Measurements from ENCODE around the gene ATP5F1C.
A peak's percentile ranks its signal among the peaks of the same experiment; 100 is the strongest.

Gene ATP5F1C

GRCh38 chr10:7818295-7819120 is 30.5 kb downstream of the ATP5F1C start, which contains the start of gene TAF3 (continued):
- TF ChIP-seq ZNF398 (tag by site-specific recombination; IDR thresholded peaks at IDR 0.05) = no peak
- TF ChIP-seq ZIC2 (tag by site-specific recombination; IDR thresholded peaks at IDR 0.05) = peak; percentile 61
- no peak for TF ChIP-seq ZNF292 (tag by site-specific recombination; IDR thresholded peaks at IDR 0.05; ENCODE audit: borderline replicate concordance, low read depth)
- TF ChIP-seq ZNF354C (tag by site-specific recombination; IDR thresholded peaks at IDR 0.05; ENCODE audit: borderline replicate concordance, low read depth) = no peak
- no peak for TF ChIP-seq ZNF670 (tag by site-specific recombination; IDR thresholded peaks at IDR 0.05; ENCODE audit: low read depth)
- TF ChIP-seq ZNF10 (tag by site-specific recombination; IDR thresholded peaks at IDR 0.05) = peak; percentile 37; the same call in 1 of the 2 replicates
- TF ChIP-seq ZFP41 (tag by site-specific recombination; IDR thresholded peaks at IDR 0.05; ENCODE audit: borderline replicate concordance) = no peak
- peak; percentile 75 for TF ChIP-seq ZNF76 (tag by site-specific recombination; IDR thresholded peaks at IDR 0.05; ENCODE audit: borderline replicate concordance, low read depth)
- TF ChIP-seq SALL2 (tag by site-specific recombination; IDR thresholded peaks at IDR 0.05; ENCODE audit: borderline replicate concordance) = no peak
- no peak for TF ChIP-seq ZSCAN16 (tag by site-specific recombination; IDR thresholded peaks at IDR 0.05)
- 0 out of 2 replicates have a peak, but pooled peaks have one; percentile 13 for TF ChIP-seq ZBTB48 (tag by site-specific recombination; IDR thresholded peaks at IDR 0.05)
- no peak for TF ChIP-seq TSHZ1 (tag by site-specific recombination; IDR thresholded peaks at IDR 0.05; ENCODE audit: borderline replicate concordance)
- TF ChIP-seq TRIM28 (IDR thresholded peaks at IDR 0.05; ENCODE audit: borderline replicate concordance, low read length) = 0 out of 2 replicates have a peak, but pooled peaks have one; percentile 6
- TF ChIP-seq ZNF350 (tag by site-specific recombination; IDR thresholded peaks at IDR 0.05) = no peak
- no peak for TF ChIP-seq ZNF549 (tag by site-specific recombination; IDR thresholded peaks at IDR 0.05)
- no peak for TF ChIP-seq ZNF239 (tag by site-specific recombination; IDR thresholded peaks at IDR 0.05)
- TF ChIP-seq ZBTB26 (tag by site-specific recombination; optimal IDR thresholded peaks at IDR 0.05) = peak; percentile 63
- TF ChIP-seq ZNF366 (tag by site-specific recombination; conservative IDR thresholded peaks at IDR 0.05) = no peak
- TF ChIP-seq ZFHX2 (tag by site-specific recombination; conservative IDR thresholded peaks at IDR 0.05) = peak; percentile 92
- peak; percentile 67 for TF ChIP-seq ZNF639 (tag by site-specific recombination; IDR thresholded peaks at IDR 0.05)
- no peak for TF ChIP-seq ZNF23 (tag by site-specific recombination; IDR thresholded peaks at IDR 0.05; ENCODE audit: borderline replicate concordance)
- peak; percentile 99 for TF ChIP-seq ZBTB17 (tag by site-specific recombination; IDR thresholded peaks at IDR 0.05)
- TF ChIP-seq ZNF404 (tag by site-specific recombination; IDR thresholded peaks at IDR 0.05) = no peak
- no peak for TF ChIP-seq ZNF530 (tag by site-specific recombination; IDR thresholded peaks at IDR 0.05; ENCODE audit: low read depth)
- TF ChIP-seq ZNF133 (tag by site-specific recombination; IDR thresholded peaks at IDR 0.05) = no peak
- TF ChIP-seq ZNF623 (tag by site-specific recombination; IDR thresholded peaks at IDR 0.05) = no peak
- TF ChIP-seq ZSCAN4 (tag by site-specific recombination; IDR thresholded peaks at IDR 0.05) = no peak; the same call in 1 of the 2 replicates
- no peak; the same call in 1 of the 2 replicates for TF ChIP-seq ZNF610 (tag by site-specific recombination; IDR thresholded peaks at IDR 0.05; ENCODE audit: borderline replicate concordance)
- no peak for TF ChIP-seq ZNF529 (tag by site-specific recombination; IDR thresholded peaks at IDR 0.05; ENCODE audit: insufficient replicate concordance)
- peak; percentile 47; the same call in 1 of the 2 replicates for TF ChIP-seq ZNF394 (tag by site-specific recombination; IDR thresholded peaks at IDR 0.05; ENCODE audit: borderline replicate concordance)
- TF ChIP-seq ZNF121 (tag by site-specific recombination; IDR thresholded peaks at IDR 0.05) = no peak
